ENCODE data around the gene MCEMP1.

MCEMP1 gene

DNA sequence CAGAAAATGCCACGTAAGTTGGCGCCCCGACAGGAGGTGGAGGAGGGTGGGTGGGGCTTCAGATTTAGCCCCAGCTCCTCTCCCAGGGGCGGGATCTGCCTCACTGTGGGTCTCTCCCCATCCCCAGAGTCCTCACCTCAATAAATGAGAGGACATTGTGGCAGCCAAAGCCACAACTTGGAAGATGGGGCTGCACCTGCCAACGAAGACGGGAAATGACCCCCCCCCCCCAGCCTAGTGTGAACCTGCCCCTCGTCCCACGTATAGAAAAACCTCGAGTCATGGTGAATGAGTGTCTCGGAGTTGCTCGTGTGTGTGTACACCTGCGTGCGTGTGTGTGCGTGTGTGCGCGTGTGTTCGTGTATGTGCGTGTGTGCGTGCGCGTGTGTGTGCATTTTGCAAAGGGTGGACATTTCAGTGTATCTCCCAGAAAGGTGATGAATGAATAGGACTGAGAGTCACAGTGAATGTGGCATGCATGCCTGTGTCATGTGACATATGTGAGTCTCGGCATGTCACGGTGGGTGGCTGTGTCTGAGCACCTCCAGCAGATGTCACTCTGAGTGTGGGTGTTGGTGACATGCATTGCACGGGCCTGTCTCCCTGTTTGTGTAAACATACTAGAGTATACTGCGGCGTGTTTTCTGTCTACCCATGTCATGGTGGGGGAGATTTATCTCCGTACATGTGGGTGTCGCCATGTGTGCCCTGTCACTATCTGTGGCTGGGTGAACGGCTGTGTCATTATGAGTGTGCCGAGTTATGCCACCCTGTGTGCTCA lies 2.3 kb downstream of the MCEMP1 start:
- H3K4me3 ChIP-seq (ENCODE audit: control insufficient read depth, low read depth, low read length), result no peak overlapping the region
- no peak for DNase-seq (ENCODE audit: low read depth)
- TF ChIP-seq, protein P1, sequence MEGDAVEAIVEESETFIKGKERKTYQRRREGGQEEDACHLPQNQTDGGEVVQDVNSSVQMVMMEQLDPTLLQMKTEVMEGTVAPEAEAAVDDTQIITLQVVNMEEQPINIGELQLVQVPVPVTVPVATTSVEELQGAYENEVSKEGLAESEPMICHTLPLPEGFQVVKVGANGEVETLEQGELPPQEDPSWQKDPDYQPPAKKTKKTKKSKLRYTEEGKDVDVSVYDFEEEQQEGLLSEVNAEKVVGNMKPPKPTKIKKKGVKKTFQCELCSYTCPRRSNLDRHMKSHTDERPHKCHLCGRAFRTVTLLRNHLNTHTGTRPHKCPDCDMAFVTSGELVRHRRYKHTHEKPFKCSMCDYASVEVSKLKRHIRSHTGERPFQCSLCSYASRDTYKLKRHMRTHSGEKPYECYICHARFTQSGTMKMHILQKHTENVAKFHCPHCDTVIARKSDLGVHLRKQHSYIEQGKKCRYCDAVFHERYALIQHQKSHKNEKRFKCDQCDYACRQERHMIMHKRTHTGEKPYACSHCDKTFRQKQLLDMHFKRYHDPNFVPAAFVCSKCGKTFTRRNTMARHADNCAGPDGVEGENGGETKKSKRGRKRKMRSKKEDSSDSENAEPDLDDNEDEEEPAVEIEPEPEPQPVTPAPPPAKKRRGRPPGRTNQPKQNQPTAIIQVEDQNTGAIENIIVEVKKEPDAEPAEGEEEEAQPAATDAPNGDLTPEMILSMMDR (IDR thresholded peaks at IDR 0.05; ENCODE audit: control insufficient read depth, insufficient read depth, low read depth, low read length, missing control alignments), result no peak

DNA sequence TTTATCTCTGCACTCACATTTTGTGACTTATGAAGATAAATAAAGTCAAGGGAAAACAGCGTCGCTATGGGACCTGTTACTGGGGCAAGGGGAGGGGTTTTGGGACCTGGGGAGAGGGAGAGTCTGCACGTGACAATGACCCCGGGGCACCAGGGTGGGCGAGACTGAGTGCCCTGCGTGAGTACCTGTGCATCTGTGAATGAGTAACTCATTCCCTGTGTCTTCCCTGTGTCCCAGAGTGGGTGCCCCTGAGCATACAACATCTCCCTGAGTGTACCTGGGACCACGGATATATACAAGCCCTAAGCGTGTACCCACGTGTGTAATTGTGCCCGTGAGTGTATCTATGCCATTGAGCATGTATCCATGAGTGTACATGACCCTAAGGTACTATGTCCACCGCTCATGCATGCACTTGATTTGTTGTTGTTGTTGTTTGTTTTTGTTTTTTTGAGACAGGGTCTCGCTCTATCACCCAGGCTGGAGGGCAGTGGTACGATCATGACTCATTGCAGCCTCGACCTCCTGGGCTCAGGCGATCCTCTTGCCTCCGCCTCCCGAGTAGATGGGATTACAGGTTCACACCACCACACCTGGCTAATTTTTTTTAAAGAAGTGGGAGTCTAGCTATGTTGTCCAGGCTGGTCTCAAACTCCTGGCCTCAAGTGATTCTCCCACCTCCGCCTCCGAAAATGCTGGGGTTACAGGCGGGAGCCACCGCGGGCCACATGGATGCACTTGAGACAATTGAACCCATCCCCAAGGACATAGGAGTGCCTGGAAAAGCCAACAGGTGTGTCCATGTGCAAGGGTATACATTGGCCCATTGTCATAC lies 3.1 kb downstream of the MCEMP1 start:
- peak overlapping the region; percentile 18 for H3K4me3 ChIP-seq (ENCODE audit: control insufficient read depth, low read depth, low read length)
- TF ChIP-seq, protein P1 (IDR thresholded peaks at IDR 0.05; ENCODE audit: control insufficient read depth, insufficient read depth, low read depth, low read length, missing control alignments), result no peak
- no peak for DNase-seq (ENCODE audit: low read depth)

DNA sequence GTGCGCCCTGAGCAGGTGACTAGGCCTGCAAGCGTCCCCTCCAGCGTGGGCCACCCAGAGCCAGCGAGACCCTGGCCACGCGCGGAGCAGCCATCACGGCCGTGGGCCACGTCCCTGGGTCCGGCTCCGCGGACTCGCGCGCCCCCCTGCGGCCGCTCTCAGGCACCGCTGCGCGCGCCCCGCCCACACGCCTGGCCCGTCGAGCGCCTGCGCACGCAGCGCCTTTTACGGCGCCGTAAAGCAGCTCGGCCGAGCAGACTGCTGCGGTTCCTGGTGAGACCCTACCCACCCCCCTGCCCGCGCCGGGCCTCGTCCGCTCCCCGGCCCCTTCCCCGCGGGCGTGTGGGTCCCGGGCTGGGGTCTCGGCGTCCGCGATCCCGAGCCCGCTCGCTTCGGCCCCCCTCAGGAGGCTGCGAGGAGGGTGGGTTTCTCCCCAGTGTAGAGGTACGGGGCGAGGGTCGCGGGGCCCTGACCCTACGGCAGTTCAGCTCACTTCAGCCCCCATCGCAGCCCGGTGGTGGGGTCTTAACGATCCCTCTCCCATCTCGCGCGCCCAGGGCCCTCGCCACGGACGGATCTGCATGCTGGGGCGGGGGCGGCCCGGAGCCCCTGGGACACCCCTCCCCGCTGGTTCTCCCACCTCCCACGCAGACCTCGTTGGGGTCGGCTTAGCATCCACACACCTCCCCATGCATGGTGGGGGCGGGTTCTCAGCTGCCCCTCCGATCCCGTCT lies 3.9 kb downstream of the MCEMP1 start, which contains the start of gene TRAPPC5:
Gene TRAPPC5, plus strand, starts transcription at position 228 of the 734 bp plus-strand sequence. CDS start 1,421 bp downstream, outside the sequence.
- peak; percentile 10 for DNase-seq (ENCODE audit: low read depth)
- peak within 1 kb of the TSS; percentile 96 for H3K4me3 ChIP-seq (ENCODE audit: control insufficient read depth, low read depth, low read length)
- TF ChIP-seq, protein P1 (IDR thresholded peaks at IDR 0.05; ENCODE audit: control insufficient read depth, insufficient read depth, low read depth, low read length, missing control alignments), result peak; percentile 38

DNA sequence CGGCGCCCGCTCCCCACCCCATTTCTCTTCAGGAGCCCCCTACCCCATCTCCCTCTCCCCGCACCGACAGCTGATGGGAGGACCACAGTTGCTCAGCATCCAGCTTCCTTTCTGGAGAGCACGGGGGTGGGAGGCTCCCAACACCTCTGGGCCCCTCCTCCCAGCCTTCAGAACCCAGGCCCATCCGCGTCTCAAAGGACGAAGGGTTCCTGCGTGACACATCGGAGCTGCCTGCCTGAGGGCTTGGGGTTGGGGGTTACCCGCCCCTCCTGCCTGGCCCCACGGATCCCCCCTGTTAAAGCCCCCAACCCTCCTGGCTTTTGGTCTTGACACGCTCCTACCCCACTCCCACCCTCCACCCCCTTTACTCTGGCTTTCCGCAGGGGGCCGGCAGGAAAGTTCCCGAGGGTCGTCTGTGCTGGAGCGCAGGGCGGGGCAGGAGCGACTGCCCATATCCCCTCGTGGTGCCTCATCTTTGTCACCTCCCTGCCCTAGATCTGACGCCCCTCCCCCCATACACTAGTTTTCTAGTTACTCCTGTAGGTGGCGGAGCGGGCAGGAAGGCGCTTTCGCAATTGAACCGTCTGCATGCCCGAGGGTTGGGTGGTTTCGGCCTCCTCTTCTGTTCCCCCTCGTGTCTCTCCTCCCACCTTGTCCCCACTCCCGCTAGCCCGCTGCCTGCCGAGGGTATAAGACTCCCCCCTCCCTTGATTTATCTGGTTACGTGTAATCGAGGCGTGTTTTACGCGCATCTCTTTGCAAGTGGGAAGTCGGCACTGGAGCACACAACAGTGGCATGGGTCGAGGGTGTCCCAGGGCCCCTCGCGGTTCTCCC lies 4.7 kb downstream of the MCEMP1 start:
- TF ChIP-seq, protein P1 (IDR thresholded peaks at IDR 0.05; ENCODE audit: control insufficient read depth, insufficient read depth, low read depth, low read length, missing control alignments), result peak; percentile 78
- DNase-seq (ENCODE audit: low read depth), result peak; percentile 23
- H3K4me3 ChIP-seq (ENCODE audit: control insufficient read depth, low read depth, low read length), result peak overlapping the region; percentile 96

DNA sequence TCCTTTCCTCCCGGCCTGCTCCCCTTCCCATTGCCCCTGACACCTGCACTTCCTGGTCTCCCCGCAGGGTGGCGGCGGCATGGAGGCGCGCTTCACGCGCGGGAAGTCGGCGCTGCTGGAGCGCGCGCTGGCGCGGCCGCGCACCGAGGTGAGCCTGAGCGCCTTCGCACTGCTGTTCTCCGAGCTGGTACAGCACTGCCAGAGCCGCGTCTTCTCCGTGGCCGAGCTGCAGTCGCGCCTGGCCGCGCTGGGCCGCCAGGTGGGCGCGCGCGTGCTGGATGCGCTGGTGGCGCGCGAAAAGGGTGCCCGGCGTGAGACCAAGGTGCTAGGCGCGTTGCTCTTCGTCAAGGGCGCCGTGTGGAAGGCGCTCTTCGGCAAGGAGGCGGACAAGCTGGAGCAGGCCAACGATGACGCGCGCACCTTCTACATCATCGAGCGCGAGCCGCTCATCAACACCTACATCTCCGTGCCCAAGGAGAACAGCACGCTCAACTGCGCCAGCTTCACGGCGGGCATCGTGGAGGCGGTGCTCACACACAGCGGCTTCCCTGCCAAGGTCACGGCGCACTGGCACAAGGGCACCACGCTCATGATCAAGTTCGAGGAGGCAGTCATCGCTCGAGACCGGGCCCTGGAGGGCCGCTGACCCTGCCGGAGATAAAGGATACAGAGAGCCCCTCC lies 5.4 kb downstream of the MCEMP1 start:
- DNase-seq (ENCODE audit: low read depth), result no peak
- peak overlapping the region; percentile 96 for H3K4me3 ChIP-seq (ENCODE audit: control insufficient read depth, low read depth, low read length)
- TF ChIP-seq, protein P1 (IDR thresholded peaks at IDR 0.05; ENCODE audit: control insufficient read depth, insufficient read depth, low read depth, low read length, missing control alignments), result no peak
